H7 (cell line): ENCODE data around the gene FARS2. TPM values are rescaled to one million over a fixed set of nuclear protein-coding genes. Genes with fewer than 3 reads are reported as not detected.

Experiments used
- DNase-seq: peaks from one replicate; pipeline ENCODE4 v3.0.0; 2012
- H3K27me3 ChIP-seq: 2 replicates; pipeline ENCODE4 v1.6.0; 2011; ENCODE audit warnings: mild to moderate bottlenecking, low read length; ENCODE audit not compliant: control insufficient read depth, insufficient read depth
- H3K36me3 ChIP-seq: replicated peaks from 2 replicates; pipeline ENCODE4 v1.5.1; 2011; ENCODE audit warnings: low read length; ENCODE audit not compliant: control insufficient read depth, insufficient read depth
- H3K4me3 ChIP-seq: 2 replicates; pipeline ENCODE4 v1.5.1; 2011; ENCODE audit warnings: low read depth, mild to moderate bottlenecking, control low read depth, low read length, moderate library complexity; ENCODE audit not compliant: insufficient read depth
- total RNA-seq: library from RNA; depleted of rRNA; stranded (reverse); fragments of >200 nt; shearing (Covaris generic); gene quantifications from 2 replicates; pipeline ENCODE4 v1.2.3, GENCODE V29; 2014

The FARS2 gene
- total RNA-seq, 1 experiment from 2014 or later, result 27.1 TPM

DNA sequence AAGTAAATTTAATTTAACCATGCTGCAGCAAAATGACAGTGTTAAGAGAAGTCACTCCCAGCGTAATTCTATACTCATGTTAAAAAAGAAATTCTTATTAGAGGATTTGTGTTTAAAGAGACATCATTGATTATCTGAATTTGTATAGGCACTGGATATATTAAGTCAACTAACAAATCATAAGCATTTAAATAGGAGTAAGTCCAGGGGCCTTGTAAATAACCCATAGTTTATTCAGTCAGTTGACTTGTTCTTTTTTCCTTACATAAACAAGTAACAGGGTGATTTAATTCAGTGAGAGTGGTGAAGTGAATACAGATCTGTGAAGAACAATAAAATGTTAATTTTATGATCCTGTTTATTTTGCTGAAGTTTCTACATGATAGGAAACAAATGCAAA is 23.0 kb upstream of the FARS2 start:
- H3K4me3 ChIP-seq, result no peak overlapping the region
- no peaks in the 10 kb centered on the region for H3K36me3 ChIP-seq
- no peak for DNase-seq
- H3K27me3 ChIP-seq, result no peaks in the 10 kb centered on the region

DNA sequence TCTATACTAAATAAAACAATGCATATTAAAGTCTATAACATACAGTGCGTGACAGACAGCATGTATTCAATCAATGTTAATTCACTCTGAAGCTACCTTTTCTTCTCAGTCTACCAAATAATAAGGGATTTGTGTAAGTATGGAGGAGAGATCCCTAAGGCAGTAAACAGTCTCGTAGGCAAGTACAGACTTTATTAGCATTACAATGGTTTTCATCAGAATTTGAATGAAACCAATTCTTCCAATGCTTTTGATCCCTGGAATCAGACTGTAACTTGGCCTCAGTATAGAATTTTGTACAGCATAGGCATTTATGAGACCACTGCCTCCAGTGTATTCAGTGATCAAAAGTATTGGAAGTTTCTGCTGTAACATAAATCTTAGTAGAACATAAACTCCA is 20.1 kb upstream of the FARS2 start:
- Histone ChIP-seq H3K4me3 (no peak overlapping the region), H3K36me3 (peaks cover 3% of the 10 kb centered on the region), H3K27me3 (no peaks in the 10 kb centered on the region)
- peak; percentile 51 for DNase-seq

DNA sequence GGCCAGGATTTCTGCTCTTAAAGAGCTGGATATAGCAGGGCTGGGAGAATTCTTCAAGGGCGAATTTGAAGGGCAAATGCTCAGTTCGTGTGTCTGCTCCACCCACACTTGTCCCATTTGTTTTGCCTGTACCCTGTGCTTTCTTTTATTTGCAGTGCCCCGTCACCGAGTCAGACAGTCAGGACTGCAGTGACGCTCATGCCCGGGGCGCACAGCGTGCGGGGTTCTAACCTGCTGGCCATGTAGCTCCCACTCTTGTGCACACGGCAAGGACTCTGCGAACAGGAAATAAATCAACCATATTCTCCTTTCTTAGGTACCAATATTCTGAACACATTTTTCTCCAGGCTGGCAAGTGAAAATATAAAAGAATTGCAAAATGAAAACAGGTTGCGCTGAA is 18.2 kb upstream of the FARS2 start:
- DNase-seq, result no peak
- Histone ChIP-seq H3K27me3 (no peaks in the 10 kb centered on the region), H3K36me3 (peaks cover 3% of the 10 kb centered on the region), H3K4me3 (no peak overlapping the region)

DNA sequence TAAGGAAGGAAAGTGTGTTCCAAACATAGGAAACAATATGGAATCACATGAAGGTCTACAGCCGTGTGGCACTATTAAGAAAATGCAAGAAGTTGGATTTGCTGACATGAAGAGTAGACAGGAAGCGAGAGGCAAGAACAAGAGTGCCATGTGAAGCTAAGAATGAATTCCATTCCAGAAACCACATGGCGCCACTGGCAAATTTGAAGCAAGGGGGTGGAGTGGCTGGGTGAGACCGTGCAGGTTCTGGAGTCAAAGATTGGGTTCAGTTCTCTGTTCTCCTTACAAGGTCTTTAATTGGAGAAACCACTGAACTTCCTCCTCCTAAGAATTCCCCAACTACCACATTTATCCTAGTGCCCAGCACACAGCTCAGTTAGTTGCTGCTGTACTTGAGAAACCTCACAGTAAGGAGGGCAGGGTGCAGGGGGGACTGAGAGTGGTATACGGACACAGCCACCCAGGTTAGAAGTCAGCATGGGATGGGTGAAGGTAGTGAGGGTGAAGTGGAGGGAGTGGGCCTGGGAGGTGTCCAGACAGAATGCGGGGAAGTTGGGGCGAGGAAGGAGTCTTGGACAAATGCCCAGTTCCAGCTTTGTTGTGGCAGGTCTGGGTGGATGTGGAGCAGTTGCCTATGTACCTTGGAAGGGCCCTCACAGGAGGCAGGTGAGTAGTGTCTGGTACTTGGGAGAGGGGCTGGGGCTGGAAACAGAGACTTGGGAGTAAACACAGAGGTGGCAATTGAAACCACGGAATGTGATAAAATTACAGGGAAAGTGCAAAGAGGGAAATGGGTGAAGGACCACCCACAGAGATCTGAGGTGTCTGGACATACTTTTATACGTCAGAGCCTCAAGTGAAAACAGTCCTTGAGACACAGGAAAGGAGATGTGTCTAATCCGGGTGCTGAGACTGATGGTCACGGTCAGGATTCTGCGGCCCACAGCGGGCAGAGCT is 14.9 kb upstream of the FARS2 start:
- H3K4me3 ChIP-seq, result no peak overlapping the region
- H3K36me3 ChIP-seq, result peaks cover 3% of the 10 kb centered on the region
- H3K27me3 ChIP-seq, result no peaks in the 10 kb centered on the region
- DNase-seq, result no peak

DNA sequence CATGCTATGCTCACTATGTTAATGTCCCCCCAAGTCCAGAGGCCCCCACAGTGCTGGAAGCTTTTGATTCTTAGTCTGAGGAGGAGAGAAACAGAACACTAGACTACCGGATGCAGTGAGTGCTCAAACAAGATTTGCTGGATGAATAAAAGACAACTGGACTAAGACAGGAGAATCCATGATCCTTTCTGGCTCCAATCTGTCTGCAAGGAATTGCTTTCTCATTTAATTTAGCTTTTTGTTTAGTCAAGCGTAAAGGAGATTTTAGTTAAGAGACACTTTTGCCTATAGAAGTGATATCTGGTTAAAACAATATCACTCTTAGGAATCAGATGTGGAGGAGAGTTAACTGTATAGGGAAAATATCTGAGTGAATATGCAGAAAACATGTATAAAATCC is 14.1 kb upstream of the FARS2 start:
- Histone ChIP-seq H3K4me3 (no peak overlapping the region), H3K27me3 (no peaks in the 10 kb centered on the region), H3K36me3 (peaks cover 3% of the 10 kb centered on the region)
- no peak for DNase-seq

DNA sequence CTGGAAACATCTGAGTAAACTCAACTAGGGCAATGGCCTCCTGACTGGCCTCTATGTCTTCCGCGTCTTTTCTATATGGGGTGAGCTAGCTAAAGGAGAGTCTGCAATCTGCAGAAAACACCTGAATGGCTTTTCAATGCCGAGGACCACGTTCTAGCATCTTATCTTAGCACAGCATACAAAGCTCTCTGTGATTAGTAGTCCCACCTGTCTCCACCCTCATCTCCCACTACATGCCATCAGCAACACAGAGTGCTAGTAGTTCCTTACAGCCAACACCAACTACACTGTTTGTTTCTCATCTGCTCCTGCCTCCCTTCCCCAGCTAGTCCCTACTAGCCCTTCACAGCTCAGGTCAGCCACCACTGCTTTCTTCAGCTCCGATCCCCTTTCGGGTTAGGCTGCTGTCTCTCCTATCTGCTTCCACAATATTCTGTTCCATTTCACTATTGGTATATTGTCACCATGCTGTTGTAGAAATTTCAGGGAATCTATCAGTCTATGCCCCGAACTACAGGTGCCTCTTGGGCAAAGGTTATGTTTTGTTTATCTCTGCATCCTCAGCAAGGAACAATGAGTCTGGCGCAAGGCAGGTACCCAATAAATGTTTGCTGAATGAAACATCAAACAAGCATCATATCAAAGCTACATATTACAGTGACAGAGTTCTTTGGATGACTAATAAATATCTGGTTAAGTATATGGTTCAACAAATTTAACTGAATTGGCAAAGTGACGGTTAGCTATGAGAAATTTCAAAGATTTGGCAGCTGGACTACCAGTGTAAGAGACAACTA is 12.8 kb upstream of the FARS2 start:
- Histone ChIP-seq H3K4me3 (no peak overlapping the region), H3K27me3 (no peaks in the 10 kb centered on the region), H3K36me3 (peaks cover 3% of the 10 kb centered on the region)
- no peak for DNase-seq

DNA sequence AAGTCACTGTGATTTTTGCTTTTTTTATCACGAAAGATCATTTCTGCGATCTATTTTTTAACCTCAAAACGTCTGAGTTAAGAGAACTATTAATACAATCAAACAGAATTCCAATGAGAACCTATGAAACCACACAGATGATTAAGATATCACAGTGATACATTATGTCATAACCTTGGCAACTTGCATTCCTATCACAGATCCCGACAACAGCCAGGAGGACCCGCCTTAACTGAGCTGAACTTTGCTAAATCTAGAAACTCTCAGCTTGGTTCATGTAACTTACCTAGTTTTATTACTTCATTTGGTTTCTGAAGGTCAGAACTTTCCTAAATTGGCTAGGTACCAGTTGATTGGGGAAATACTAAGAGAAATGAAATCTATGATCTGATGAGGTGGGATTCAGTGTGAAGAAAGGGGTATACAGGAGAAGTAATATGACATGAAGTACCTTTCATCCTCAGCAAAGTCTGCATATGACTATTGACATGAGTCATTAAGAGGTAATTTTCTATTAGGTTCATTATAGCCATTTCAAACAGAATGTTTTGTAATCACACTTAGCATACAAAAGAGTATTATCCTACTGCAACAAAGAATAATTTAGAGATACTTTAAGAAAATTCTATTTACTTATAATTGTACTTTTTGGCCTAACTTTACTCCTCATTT is 11.7 kb upstream of the FARS2 start:
- no peak overlapping the region for H3K4me3 ChIP-seq
- H3K27me3 ChIP-seq, result no peaks in the 10 kb centered on the region
- H3K36me3 ChIP-seq, result peaks cover 2% of the 10 kb centered on the region
- no peak for DNase-seq

DNA sequence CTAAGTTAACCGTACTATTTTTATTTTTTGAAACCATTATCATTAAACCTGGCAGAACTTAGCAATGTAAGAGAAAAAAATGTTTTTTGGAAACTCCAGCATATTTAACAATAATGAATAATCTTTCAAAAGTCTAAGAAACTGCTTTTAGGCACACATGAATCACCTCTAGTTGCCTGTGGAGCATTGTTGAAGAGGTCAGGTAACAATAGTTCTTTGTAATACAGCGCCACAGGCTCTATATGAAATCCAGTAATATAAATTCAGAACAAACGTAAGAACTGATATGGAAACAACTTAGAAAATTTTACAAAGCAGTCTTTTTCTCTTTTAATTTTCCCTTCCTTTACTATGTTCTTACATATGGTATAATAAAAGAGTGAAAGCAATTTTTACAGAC is 10.9 kb upstream of the FARS2 start:
- DNase-seq, result no peak
- Histone ChIP-seq H3K27me3 (no peaks in the 10 kb centered on the region), H3K4me3 (no peak overlapping the region), H3K36me3 (no peaks in the 10 kb centered on the region)

DNA sequence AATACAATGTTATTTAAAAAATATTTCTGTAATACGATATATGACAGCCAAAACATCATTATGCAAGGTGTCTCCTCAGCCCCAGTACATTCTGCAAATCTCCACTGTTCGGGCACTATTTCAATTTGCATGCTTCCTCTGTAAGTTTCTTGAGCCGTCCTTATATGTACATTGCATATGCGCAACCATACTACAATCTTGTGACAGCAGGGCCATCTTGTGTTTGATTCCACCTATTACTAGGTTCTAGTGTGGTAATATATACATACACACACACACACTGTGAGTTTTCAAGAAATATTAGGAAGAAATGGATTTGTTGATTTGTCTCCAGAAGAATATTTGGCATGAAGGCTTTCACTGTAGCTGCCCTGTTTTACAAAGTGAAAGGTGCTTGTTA is 10.4 kb upstream of the FARS2 start:
- Histone ChIP-seq H3K36me3 (no peaks in the 10 kb centered on the region), H3K27me3 (no peaks in the 10 kb centered on the region), H3K4me3 (no peak overlapping the region)
- DNase-seq, result no peak

DNA sequence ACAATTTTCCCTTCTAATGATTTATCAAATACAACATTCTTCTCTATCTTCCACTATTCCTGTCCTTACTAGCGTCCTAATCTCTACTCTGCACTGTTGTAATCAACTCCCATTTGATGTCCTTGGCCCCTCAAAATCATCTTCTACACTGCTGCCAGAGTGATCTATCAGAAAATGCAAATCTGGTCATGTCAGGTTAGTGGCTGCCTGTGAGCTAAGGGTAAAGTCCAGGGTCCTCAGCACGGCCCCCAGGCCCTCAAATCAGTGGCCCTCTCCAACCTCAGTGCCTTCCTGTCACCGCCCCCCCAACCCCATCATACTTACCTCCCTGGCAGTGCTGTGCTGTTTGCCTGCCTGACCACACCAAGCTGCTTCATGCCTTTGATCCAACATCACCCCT is 4.4 kb upstream of the FARS2 start:
- Histone ChIP-seq H3K36me3 (no peaks in the 10 kb centered on the region), H3K27me3 (no peaks in the 10 kb centered on the region), H3K4me3 (no peak overlapping the region)
- DNase-seq, result no peak

DNA sequence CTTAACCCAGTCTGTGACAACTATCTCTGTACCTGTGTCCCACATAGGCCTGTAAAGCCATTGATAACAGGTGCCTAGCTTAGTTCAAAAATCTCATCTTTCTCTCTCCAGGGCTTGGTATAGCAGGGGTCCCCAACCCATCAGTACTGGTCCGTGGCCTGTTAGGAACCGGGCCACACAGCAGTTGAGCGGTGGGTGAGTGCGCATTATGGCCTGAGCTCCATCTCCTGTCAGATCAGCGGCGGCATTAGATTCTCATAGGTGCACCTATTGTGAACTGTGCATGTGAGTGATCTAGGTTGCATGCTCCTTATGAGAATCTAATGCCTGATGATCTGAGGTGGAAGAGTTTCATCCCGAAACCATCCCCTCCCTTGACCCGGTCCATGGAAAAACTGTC is 3.9 kb upstream of the FARS2 start:
- no peak for DNase-seq
- Histone ChIP-seq H3K27me3 (no peaks in the 10 kb centered on the region), H3K4me3 (no peak overlapping the region), H3K36me3 (no peaks in the 10 kb centered on the region)

DNA sequence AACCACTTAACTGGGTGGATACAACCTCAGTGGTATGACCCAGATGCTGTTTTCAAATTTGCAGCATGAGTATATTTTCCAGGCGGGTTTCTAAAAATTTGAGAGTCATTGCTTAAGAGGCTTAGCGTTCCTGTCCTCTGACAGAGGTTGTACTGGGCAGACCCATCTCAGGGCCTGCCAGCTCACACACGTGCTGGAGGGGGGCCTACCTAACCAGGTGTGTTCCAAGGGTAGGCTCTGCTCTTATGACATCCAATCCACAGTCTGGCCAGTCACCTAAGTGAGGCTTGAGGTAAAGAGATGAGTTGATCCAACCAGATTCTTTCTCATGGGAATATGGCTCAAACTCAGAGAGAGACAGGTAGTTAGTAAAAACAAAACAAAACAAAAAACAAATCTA is 1.9 kb upstream of the FARS2 start:
- H3K4me3 ChIP-seq, result no peak overlapping the region
- no peaks in the 10 kb centered on the region for H3K27me3 ChIP-seq
- DNase-seq, result no peak
- H3K36me3 ChIP-seq, result no peaks in the 10 kb centered on the region

DNA sequence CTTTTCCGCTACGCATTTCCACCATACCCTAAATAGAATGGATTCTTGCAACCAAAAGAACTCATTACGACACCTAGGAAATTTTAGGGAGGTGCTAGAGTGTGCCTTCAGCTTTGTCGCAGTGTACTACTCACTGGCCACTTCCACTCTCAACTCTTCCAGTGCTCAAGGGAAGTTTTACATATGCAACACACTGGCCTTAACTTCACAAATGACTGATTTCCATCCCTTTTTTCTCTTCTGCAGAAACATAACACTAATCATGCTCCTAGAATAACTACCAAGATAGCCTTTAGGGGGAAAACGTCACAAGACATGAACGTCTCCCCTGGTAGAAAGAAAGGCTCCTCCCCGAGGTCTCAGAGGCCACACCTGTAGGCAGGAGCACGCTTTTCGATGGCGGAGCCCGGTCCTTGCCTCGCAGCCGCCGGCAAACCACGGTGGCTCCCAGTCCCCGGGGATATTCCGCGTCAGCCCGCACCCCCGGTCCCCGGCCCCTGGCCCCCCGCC is 1.1 kb upstream of the FARS2 start:
- Histone ChIP-seq H3K36me3 (no peaks in the 10 kb centered on the region), H3K27me3 (no peaks in the 10 kb centered on the region), H3K4me3 (peak overlapping the region; percentile 77)
- peak; percentile 83 for DNase-seq

DNA sequence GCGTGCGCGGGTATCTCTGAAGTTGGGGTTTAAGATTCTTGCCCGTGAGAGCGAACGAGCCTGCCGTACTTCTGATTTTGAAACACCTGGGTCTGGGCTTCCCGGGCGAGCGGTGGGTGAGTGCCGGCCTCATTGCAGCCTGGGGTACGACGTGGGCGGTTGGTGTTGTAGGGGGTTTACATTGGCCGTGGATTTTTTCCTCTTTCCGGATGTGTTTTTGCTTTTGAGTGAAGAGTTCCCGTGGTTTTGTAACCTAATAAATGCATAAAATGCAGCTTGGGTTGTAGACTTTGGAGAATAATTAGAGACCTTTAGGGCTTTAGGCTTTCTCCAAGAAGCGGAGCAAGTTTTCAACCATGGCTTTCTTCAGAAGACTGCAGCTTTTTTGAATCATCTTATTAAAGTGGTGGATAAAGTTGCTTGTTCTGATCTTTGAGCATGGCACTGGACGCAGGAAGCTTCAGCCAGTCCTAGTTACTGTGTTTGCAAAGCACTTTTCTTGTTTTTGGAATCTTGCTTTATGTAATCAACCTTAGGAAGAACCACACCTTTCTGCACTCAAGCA is 314 bp downstream of the FARS2 start:
- no peak for DNase-seq
- peak overlapping the region; percentile 77 for H3K4me3 ChIP-seq
- H3K27me3 ChIP-seq, result no peaks in the 10 kb centered on the region
- no peaks in the 10 kb centered on the region for H3K36me3 ChIP-seq
